Panc1 (cell line): ENCODE data around the gene PPP4C.

Experiments used
- TF ChIP-seq, protein P1 (sequence below): fragments of 450-650 bp; IDR thresholded peaks from 2 replicates; pipeline ENCODE4 v1.5.1; 2017; ENCODE audit warnings: mild to moderate bottlenecking
- TF ChIP-seq, protein P2 (sequence below), 2 experiments: IDR thresholded peaks; 2 replicates each; pipeline ENCODE4 v1.6.1; 2011 to 2012; ENCODE audit warnings: low read depth in 2 of 2, control low read depth in 1 of 2, low read length in 1 of 2, mild to moderate bottlenecking in 1 of 2, moderate library complexity in 1 of 2; ENCODE audit not compliant: insufficient read depth in 1 of 2

DNA sequence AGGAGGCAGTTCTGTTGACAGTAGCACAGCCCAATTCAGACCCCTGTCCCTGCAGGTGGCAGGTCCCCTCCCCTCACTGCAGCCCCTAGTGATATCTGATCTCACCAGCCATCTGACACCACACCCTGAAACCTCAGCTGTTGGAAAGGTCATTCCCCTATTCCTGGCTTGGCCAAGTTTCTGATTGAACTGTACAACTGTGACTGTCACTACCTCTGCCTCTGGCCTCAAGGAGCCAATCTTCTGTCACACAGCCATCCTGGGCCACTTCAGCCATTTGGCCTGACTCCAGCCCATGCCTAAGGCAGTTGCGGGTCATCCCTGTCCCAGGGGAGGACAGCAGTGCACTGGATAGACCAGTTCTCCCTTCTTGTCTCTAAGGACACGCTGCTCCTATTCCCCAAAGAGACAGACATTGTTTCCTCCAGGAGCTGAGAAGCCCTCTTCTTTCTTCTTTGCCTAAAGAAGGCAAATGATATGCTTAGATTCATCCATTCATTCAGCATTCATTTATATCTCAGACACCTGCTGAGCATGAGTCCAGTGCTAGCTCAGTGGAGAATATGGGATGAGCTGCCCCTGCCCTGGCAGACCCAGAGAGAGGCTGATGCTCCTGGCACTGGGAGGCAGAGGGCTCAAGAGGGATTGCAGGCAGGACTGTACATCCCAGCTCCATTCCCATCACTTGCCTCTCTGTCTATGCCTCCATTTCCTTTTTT is 14.8 kb upstream of the PPP4C start:
- TF ChIP-seq, protein P1, sequence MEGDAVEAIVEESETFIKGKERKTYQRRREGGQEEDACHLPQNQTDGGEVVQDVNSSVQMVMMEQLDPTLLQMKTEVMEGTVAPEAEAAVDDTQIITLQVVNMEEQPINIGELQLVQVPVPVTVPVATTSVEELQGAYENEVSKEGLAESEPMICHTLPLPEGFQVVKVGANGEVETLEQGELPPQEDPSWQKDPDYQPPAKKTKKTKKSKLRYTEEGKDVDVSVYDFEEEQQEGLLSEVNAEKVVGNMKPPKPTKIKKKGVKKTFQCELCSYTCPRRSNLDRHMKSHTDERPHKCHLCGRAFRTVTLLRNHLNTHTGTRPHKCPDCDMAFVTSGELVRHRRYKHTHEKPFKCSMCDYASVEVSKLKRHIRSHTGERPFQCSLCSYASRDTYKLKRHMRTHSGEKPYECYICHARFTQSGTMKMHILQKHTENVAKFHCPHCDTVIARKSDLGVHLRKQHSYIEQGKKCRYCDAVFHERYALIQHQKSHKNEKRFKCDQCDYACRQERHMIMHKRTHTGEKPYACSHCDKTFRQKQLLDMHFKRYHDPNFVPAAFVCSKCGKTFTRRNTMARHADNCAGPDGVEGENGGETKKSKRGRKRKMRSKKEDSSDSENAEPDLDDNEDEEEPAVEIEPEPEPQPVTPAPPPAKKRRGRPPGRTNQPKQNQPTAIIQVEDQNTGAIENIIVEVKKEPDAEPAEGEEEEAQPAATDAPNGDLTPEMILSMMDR, result no peak
- TF ChIP-seq, protein P2, sequence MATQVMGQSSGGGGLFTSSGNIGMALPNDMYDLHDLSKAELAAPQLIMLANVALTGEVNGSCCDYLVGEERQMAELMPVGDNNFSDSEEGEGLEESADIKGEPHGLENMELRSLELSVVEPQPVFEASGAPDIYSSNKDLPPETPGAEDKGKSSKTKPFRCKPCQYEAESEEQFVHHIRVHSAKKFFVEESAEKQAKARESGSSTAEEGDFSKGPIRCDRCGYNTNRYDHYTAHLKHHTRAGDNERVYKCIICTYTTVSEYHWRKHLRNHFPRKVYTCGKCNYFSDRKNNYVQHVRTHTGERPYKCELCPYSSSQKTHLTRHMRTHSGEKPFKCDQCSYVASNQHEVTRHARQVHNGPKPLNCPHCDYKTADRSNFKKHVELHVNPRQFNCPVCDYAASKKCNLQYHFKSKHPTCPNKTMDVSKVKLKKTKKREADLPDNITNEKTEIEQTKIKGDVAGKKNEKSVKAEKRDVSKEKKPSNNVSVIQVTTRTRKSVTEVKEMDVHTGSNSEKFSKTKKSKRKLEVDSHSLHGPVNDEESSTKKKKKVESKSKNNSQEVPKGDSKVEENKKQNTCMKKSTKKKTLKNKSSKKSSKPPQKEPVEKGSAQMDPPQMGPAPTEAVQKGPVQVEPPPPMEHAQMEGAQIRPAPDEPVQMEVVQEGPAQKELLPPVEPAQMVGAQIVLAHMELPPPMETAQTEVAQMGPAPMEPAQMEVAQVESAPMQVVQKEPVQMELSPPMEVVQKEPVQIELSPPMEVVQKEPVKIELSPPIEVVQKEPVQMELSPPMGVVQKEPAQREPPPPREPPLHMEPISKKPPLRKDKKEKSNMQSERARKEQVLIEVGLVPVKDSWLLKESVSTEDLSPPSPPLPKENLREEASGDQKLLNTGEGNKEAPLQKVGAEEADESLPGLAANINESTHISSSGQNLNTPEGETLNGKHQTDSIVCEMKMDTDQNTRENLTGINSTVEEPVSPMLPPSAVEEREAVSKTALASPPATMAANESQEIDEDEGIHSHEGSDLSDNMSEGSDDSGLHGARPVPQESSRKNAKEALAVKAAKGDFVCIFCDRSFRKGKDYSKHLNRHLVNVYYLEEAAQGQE (IDR thresholded peaks at IDR 0.05; ENCODE audit: insufficient read depth in 1 of 2, low read depth in 2 of 2, low read length in 1 of 2), result no peak
